HCT116 (cell line): Measurements from ENCODE around the gene THRAP3. TPM values are rescaled to one million over a fixed set of nuclear protein-coding genes. Genes with fewer than 3 reads are reported as not detected.

Experiments
- ATAC-seq: fragments of 200-7000 bp; cut with Tn5 transposase; 2 replicates; pipeline ENCODE4 v1.9.1; 2020; ENCODE audit warnings: mild to moderate bottlenecking, moderate library complexity
- BruUV-seq: library from RNA; stranded (reverse); fragments of 400-500 nt; replicated peaks from 2 replicates; lab custom pipeline; 2021; lab: Mats Ljungman, UMichigan
- CTCF ChIA-PET: fragments of 300-600 bp; sonication (Branson Sonifier 250); formaldehyde crosslinking; loops from one replicate; lab custom pipeline; 2021; ENCODE audit warnings: antibody characterized with exemption; lab: Charles Lee
- POLR2A ChIA-PET: fragments of 300-600, 350-600 bp; sonication (Branson Sonifier 250); formaldehyde crosslinking; loops from one replicate; lab custom pipeline; 2021; ENCODE audit warnings: antibody characterized with exemption; lab: Charles Lee
- RAD21 ChIA-PET, 2 experiments: fragments of 300-600 bp; sonication (Branson Sonifier 250); formaldehyde crosslinking; loops; one replicate each; lab custom pipeline; 2023; ENCODE audit warnings: low total read pairs in 2 of 2; ENCODE audit not compliant: uncharacterized antibody in 2 of 2, unreplicated experiment in 2 of 2, low non-redundant PET in 1 of 2; lab: Charles Lee
- DNase-seq: peaks from one replicate; pipeline ENCODE4 v3.0.0-alpha.2; 2010; ENCODE audit warnings: low read depth, low spot score
- H2AFZ ChIP-seq: fragments of 200-600 bp; shearing (Covaris generic), sonication (generic); 2 replicates; pipeline ENCODE4 v1.6.1; 2017; ENCODE audit warnings: low read depth, mixed run types, mixed read lengths, antibody characterized with exemption, low read length; ENCODE audit not compliant: poor library complexity, severe bottlenecking
- H3K27ac ChIP-seq: 2 replicates; pipeline ENCODE4 v1.5.1; 2012; ENCODE audit warnings: low read depth, low read length
- H3K27me3 ChIP-seq: fragments of 200-600 bp; sonication (generic); 2 replicates; pipeline ENCODE4 v1.6.1; 2016; ENCODE audit warnings: mixed run types, low read length, mixed read lengths; ENCODE audit not compliant: insufficient read depth
- H3K36me3 ChIP-seq, 2 experiments: fragments of 200-500 bp in 1 of 2; fragments of 200-600 bp in 1 of 2; sonication (Bioruptor generic) in 1 of 2; sonication (generic) in 1 of 2; 2 replicates each; pipeline versions ENCODE4 v1.5.1 to v1.6.1; 2014 to 2016; ENCODE audit warnings: low read length in 2 of 2, inconsistent platforms in 1 of 2, mixed read lengths in 1 of 2, mixed run types in 1 of 2; ENCODE audit not compliant: insufficient read depth in 2 of 2, control insufficient read depth in 1 of 2
- H3K4me1 ChIP-seq, 2 experiments: fragments of 200-600 bp in 1 of 2; sonication (generic) in 1 of 2; 2 replicates each; pipeline versions ENCODE4 v1.5.1 to v1.6.1; 2012 to 2017; ENCODE audit warnings: low read length in 2 of 2, inconsistent platforms in 1 of 2, mild to moderate bottlenecking in 1 of 2, mixed read lengths in 1 of 2, mixed run types in 1 of 2, moderate library complexity in 1 of 2; ENCODE audit not compliant: insufficient read depth in 2 of 2, control insufficient read depth in 1 of 2
- H3K4me2 ChIP-seq: fragments of 200-600 bp; sonication (generic); 2 replicates; pipeline ENCODE4 v1.6.1; 2017; ENCODE audit warnings: mixed run types, low read length, mixed read lengths
- H3K4me3 ChIP-seq, 2 experiments: fragments of 200-600 bp in 1 of 2; sonication (generic) in 1 of 2; replicated peaks in 1 of 2; 2 replicates each; pipeline ENCODE4 v1.5.1; 2011 to 2016; ENCODE audit warnings: low read length in 2 of 2, control low read depth in 1 of 2, low read depth in 1 of 2, mild to moderate bottlenecking in 1 of 2, mixed read lengths in 1 of 2, mixed run types in 1 of 2
- H3K79me2 ChIP-seq: fragments of 200-600 bp; sonication (generic); 2 replicates; pipeline ENCODE4 v1.6.1; 2017; ENCODE audit warnings: mild to moderate bottlenecking, mixed run types, low read length, moderate library complexity, mixed read lengths; ENCODE audit not compliant: insufficient read depth
- H3K9ac ChIP-seq: fragments of 200-600 bp; sonication (generic); 2 replicates; pipeline ENCODE4 v1.6.1; 2016; ENCODE audit warnings: low read length, mixed read lengths
- H3K9me2 ChIP-seq: fragments of 200-600 bp; sonication (generic), shearing (Covaris generic); 2 replicates; pipeline ENCODE4 v1.6.1; 2017; ENCODE audit warnings: mixed run types, mild to moderate bottlenecking, moderate library complexity; ENCODE audit not compliant: insufficient read depth
- H3K9me3 ChIP-seq, 2 experiments: fragments of 200-500 bp in 1 of 2; fragments of 200-600 bp in 1 of 2; sonication (Bioruptor generic) in 1 of 2; sonication (generic) in 1 of 2; 2 replicates each; pipeline ENCODE4 v1.6.1; 2014 to 2017; ENCODE audit warnings: low read length in 2 of 2, mixed read lengths in 2 of 2, inconsistent platforms in 1 of 2, low read depth in 1 of 2, mild to moderate bottlenecking in 1 of 2, mixed run types in 1 of 2, moderate library complexity in 1 of 2; ENCODE audit not compliant: control insufficient read depth in 1 of 2, insufficient read depth in 1 of 2
- H4K20me1 ChIP-seq: fragments of 200-600 bp; sonication (generic), shearing (Covaris generic); 2 replicates; pipeline ENCODE4 v1.6.1; 2017; ENCODE audit warnings: mixed run types, mild to moderate bottlenecking, moderate library complexity; ENCODE audit not compliant: insufficient read depth
- CBX3 ChIP-seq: IDR thresholded peaks from 2 replicates; pipeline ENCODE4 v1.6.1; 2012; ENCODE audit warnings: low read depth
- ELF1 ChIP-seq: IDR thresholded peaks from 2 replicates; pipeline ENCODE4 v1.6.1; 2012; ENCODE audit warnings: low read depth, borderline replicate concordance
- JUND ChIP-seq: IDR thresholded peaks from 2 replicates; pipeline ENCODE4 v1.6.1; 2012
- MAX ChIP-seq: IDR thresholded peaks from 2 replicates; pipeline ENCODE4 v1.6.1; 2012
- POLR2AphosphoS5 ChIP-seq: IDR thresholded peaks from 2 replicates; pipeline ENCODE4 v1.6.1; 2011; ENCODE audit warnings: mild to moderate bottlenecking, low read depth, low read length, moderate library complexity
- SP1 ChIP-seq: IDR thresholded peaks from 2 replicates; pipeline ENCODE4 v1.6.1; 2012; ENCODE audit warnings: low read depth
- SRF ChIP-seq: IDR thresholded peaks from 2 replicates; pipeline ENCODE4 v1.6.1; 2012; ENCODE audit warnings: low read depth
- TCF7L2 ChIP-seq: IDR thresholded peaks from 2 replicates; pipeline ENCODE4 v1.7.0; 2011; ENCODE audit warnings: borderline replicate concordance, inconsistent platforms; ENCODE audit not compliant: insufficient read depth, insufficient read length; ENCODE audit errors: extremely low read depth
- ZFX ChIP-seq: fragments of 450-650 bp; IDR thresholded peaks from 2 replicates; pipeline ENCODE4 v1.6.1; 2017
- intact Hi-C: fragments of 100-400 bp; cut with micrococcal nuclease; formaldehyde crosslinking; loops from 2 replicates; pipeline ENCODE4 v1.10.0; 2022
- total RNA-seq: library from RNA; stranded (reverse); gene quantifications from one replicate; pipeline ENCODE4 v1.2.1, GENCODE V29; 2021; ENCODE audit not compliant: unreplicated experiment
- TF ChIP-seq, protein P1 (sequence below): IDR thresholded peaks from 2 replicates; pipeline ENCODE4 v1.6.1; 2012
- TF ChIP-seq, protein P2 (sequence below): IDR thresholded peaks from 2 replicates; pipeline ENCODE4 v1.6.1; 2012; ENCODE audit warnings: low read depth
- TF ChIP-seq, protein P3 (sequence below): IDR thresholded peaks from 2 replicates; pipeline ENCODE4 v1.6.1; 2011; ENCODE audit warnings: mild to moderate bottlenecking, low read length, moderate library complexity; ENCODE audit not compliant: insufficient replicate concordance; ENCODE audit errors: extremely low read depth

Gene THRAP3
- total RNA-seq, 1 experiment from 2014 or later = 144 TPM

GRCh38 chr1:36211307-36211706 is 12.9 kb upstream of the THRAP3 start:
- POLR2A ChIA-PET = interaction anchor here (0.9 kb wide), 1 partner anchor 13 kb away, joined by 3 read pairs; the partner anchor contains the start of gene THRAP3
- ATAC-seq = no peak
- H3K4me2 ChIP-seq = no peak overlapping the region

GRCh38 chr1:36211841-36212240 is 12.4 kb upstream of the THRAP3 start:
- Histone ChIP-seq H3K4me1 (peaks cover 0 to 7% of the 10 kb centered on the region in 2 experiments; a peak in 1 of 4 replicates), H3K9me2 (no peaks in the 10 kb centered on the region), H3K4me3 (no peak overlapping the region), H3K27me3 (no peaks in the 10 kb centered on the region), H4K20me1 (no peaks in the 10 kb centered on the region), H3K4me2 (no peak overlapping the region), H3K79me2 (no peaks in the 10 kb centered on the region), H3K9ac (no peak overlapping the region), H2AFZ (no peak overlapping the region), H3K36me3 (no peaks in the 10 kb centered on the region), H3K27ac (no peak overlapping the region), H3K9me3 (no peaks in the 10 kb centered on the region)
- DNase-seq (no peak), ATAC-seq (no peak)
- no TSS peak for BruUV-seq
- CTCF ChIA-PET = no interaction called here
- intact Hi-C loops = no loop called here
- RAD21 ChIA-PET = no interaction called here
- POLR2A ChIA-PET = interaction anchor here (0.9 kb wide), 1 partner anchor 12 kb away, joined by 3 read pairs; the partner anchor contains the start of gene THRAP3
- TF ChIP-seq SRF (no peak), POLR2AphosphoS5 (no peak), SP1 (no peak), ELF1 (no peak), MAX (no peak), ZFX (no peak), JUND (no peak), TCF7L2 (no peak)
- TF ChIP-seq, protein P1, sequence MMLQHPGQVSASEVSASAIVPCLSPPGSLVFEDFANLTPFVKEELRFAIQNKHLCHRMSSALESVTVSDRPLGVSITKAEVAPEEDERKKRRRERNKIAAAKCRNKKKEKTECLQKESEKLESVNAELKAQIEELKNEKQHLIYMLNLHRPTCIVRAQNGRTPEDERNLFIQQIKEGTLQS = no peak
- TF ChIP-seq, protein P2, sequence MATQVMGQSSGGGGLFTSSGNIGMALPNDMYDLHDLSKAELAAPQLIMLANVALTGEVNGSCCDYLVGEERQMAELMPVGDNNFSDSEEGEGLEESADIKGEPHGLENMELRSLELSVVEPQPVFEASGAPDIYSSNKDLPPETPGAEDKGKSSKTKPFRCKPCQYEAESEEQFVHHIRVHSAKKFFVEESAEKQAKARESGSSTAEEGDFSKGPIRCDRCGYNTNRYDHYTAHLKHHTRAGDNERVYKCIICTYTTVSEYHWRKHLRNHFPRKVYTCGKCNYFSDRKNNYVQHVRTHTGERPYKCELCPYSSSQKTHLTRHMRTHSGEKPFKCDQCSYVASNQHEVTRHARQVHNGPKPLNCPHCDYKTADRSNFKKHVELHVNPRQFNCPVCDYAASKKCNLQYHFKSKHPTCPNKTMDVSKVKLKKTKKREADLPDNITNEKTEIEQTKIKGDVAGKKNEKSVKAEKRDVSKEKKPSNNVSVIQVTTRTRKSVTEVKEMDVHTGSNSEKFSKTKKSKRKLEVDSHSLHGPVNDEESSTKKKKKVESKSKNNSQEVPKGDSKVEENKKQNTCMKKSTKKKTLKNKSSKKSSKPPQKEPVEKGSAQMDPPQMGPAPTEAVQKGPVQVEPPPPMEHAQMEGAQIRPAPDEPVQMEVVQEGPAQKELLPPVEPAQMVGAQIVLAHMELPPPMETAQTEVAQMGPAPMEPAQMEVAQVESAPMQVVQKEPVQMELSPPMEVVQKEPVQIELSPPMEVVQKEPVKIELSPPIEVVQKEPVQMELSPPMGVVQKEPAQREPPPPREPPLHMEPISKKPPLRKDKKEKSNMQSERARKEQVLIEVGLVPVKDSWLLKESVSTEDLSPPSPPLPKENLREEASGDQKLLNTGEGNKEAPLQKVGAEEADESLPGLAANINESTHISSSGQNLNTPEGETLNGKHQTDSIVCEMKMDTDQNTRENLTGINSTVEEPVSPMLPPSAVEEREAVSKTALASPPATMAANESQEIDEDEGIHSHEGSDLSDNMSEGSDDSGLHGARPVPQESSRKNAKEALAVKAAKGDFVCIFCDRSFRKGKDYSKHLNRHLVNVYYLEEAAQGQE = no peak
- TF ChIP-seq, protein P3, sequence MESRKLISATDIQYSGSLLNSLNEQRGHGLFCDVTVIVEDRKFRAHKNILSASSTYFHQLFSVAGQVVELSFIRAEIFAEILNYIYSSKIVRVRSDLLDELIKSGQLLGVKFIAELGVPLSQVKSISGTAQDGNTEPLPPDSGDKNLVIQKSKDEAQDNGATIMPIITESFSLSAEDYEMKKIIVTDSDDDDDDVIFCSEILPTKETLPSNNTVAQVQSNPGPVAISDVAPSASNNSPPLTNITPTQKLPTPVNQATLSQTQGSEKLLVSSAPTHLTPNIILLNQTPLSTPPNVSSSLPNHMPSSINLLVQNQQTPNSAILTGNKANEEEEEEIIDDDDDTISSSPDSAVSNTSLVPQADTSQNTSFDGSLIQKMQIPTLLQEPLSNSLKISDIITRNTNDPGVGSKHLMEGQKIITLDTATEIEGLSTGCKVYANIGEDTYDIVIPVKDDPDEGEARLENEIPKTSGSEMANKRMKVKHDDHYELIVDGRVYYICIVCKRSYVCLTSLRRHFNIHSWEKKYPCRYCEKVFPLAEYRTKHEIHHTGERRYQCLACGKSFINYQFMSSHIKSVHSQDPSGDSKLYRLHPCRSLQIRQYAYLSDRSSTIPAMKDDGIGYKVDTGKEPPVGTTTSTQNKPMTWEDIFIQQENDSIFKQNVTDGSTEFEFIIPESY = no peak

More at GRCh38 chr1:36211307-36211706, 12.9 kb upstream of the THRAP3 start:
- intact Hi-C loops = no loop called here
- CTCF ChIA-PET = interaction anchor here (0.8 kb wide), 1 partner anchor 24 kb away, joined by 4 read pairs; no protein-coding TSS in a partner anchor
- no peaks in the 10 kb centered on the region for H3K36me3 ChIP-seq
- no peak overlapping the region for H3K4me3 ChIP-seq
- H3K4me1 ChIP-seq = peaks cover 0 to 7% of the 10 kb centered on the region in 2 experiments; a peak in 1 of 4 replicates
- H3K9me3 ChIP-seq = no peaks in the 10 kb centered on the region
- no peak overlapping the region for H3K9ac ChIP-seq
- no peak overlapping the region for H2AFZ ChIP-seq
- no peaks in the 10 kb centered on the region for H3K27me3 ChIP-seq
- RAD21 ChIA-PET = no interaction called here
- TF ChIP-seq, protein P1 = no peak
- TF ChIP-seq MAX (no peak), JUND (no peak), CBX3 (no peak)
- no TSS peak for BruUV-seq
- no peaks in the 10 kb centered on the region for H3K79me2 ChIP-seq
- no peak for DNase-seq
- H4K20me1 ChIP-seq = no peaks in the 10 kb centered on the region
- H3K9me2 ChIP-seq = no peaks in the 10 kb centered on the region
- no peak overlapping the region for H3K27ac ChIP-seq
